Measurements from ENCODE around the gene NRN1L.
"Not testable (repeated sequence)": the region's sequence is repeated elsewhere in the genome, so short reads cannot be mapped to it uniquely, and the experiment has no call there.

The NRN1L gene

GRCh38 chr16:67884684-67885083 is at the start of gene NRN1L:
Gene NRN1L, plus strand, starts transcription at chr16:67884885. Its CDS starts 19 bp downstream, at chr16:67884904.
- no peak for DNase-seq

- DNase-seq = not testable (repeated sequence)
Measured at GRCh38 chr16:67837190-67837589, 47.5 kb upstream of the NRN1L start.

GRCh38 chr16:67837811-67838210 is 46.9 kb upstream of the NRN1L start:
- no peak for DNase-seq

- DNase-seq = no peak
Measured at GRCh38 chr16:67841198-67841815, 43.4 kb upstream of the NRN1L start.

GRCh38 chr16:67841816-67842508 is 42.7 kb upstream of the NRN1L start, which contains the start of gene THAP11:
Gene THAP11, plus strand, starts transcription at chr16:67842320. Its CDS starts 235 bp downstream, at chr16:67842555.
- peak; percentile 95 for DNase-seq

GRCh38 chr16:67842509-67843342 is 42.0 kb upstream of the NRN1L start:
- peak; percentile 41 for DNase-seq

- DNase-seq = no peak
Measured at GRCh38 chr16:67843343-67843765, 41.3 kb upstream of the NRN1L start.

- DNase-seq = no peak
Measured at GRCh38 chr16:67844497-67844896, 40.2 kb upstream of the NRN1L start.

- no peak for DNase-seq
Measured at GRCh38 chr16:67845291-67846062, 39.2 kb upstream of the NRN1L start.

- no peak for DNase-seq
Measured at GRCh38 chr16:67846063-67846319, 38.7 kb upstream of the NRN1L start.

- peak; percentile 96 for DNase-seq
Measured at GRCh38 chr16:67846320-67847063, 38.2 kb upstream of the NRN1L start, which contains the start of gene NUTF2. Gene NUTF2, plus strand, starts transcription at chr16:67846933. Its CDS starts 18,198 bp downstream, at chr16:67865131.

- no peak for DNase-seq
Measured at GRCh38 chr16:67847064-67847861, 37.4 kb upstream of the NRN1L start, which contains the start of gene CENPT. Gene CENPT, minus strand, starts transcription at chr16:67847693. Its CDS starts 13,834 bp downstream, at chr16:67833859.

GRCh38 chr16:67848118-67848517 is 36.6 kb upstream of the NRN1L start:
- DNase-seq = no peak

GRCh38 chr16:67853670-67854069 is 31.0 kb upstream of the NRN1L start:
- no peak for DNase-seq

GRCh38 chr16:67855789-67856188 is 28.9 kb upstream of the NRN1L start:
- no peak for DNase-seq

- no peak for DNase-seq
Measured at GRCh38 chr16:67856927-67857546, 27.6 kb upstream of the NRN1L start.

- DNase-seq = no peak
Measured at GRCh38 chr16:67857547-67858233, 27.0 kb upstream of the NRN1L start.

GRCh38 chr16:67858500-67858899 is 26.2 kb upstream of the NRN1L start:
- no peak for DNase-seq

- DNase-seq = no peak
Measured at GRCh38 chr16:67860589-67861398, 23.9 kb upstream of the NRN1L start.
